ENCODE results near the gene RSPH6A. TPM values are rescaled to one million over a fixed set of nuclear protein-coding genes. Genes with fewer than 3 reads are reported as not detected.

Gene RSPH6A
- total and polyA plus RNA-seq, 10 of the 15 experiments (the other 5 are each of a cell fraction or from before 2014, with no cell fraction given): 0.03 to 0.41 (median 0.22) TPM; not detected in 4

GRCh38 chr19:45772912-45773311 is 42.2 kb downstream of the RSPH6A start:
- RAD21 ChIA-PET (ENCODE audit: unreplicated experiment): interaction anchor here (0.8 to 1.7 kb wide), 3 partner anchors 26 to 138 kb away, joined by 3 to 5 read pairs (median 4); no protein-coding TSS in a partner anchor
- no peaks in the 10 kb centered on the region for H3K27me3 ChIP-seq (replicated peaks in 1 of 2; ENCODE audit: control insufficient read depth in 2 of 2, insufficient read depth in 2 of 2, low read length in 1 of 2)
- no peak overlapping the region for H3K4me3 ChIP-seq
- CTCF ChIA-PET: interaction anchor here (0.6 to 2.0 kb wide), 3 partner anchors 20 to 80 kb away, joined by 4 to 12 read pairs (median 4); partner anchors contain the start of genes DMWD and QPCTL
- H3K9me3 ChIP-seq (replicated peaks; ENCODE audit: control insufficient read depth, insufficient read depth, low read length): no peaks in the 10 kb centered on the region
- no peaks in the 10 kb centered on the region for H4K20me1 ChIP-seq (ENCODE audit: control insufficient read depth, insufficient read depth)
- no peak overlapping the region for H3K9ac ChIP-seq (ENCODE audit: control insufficient read depth, insufficient read depth, low read length)
- H3K36me3 ChIP-seq (ENCODE audit: control insufficient read depth in 2 of 2, insufficient read depth in 2 of 2, low read length in 1 of 2): no peaks in the 10 kb centered on the region
- intact Hi-C loops (cut with micrococcal nuclease; ENCODE audit: unreplicated experiment): no loop called here
- in situ Hi-C loops (cut with MboI): no loop called here
- ATAC-seq (no peak), FAIRE-seq (no peak), DNase-seq (ENCODE audit: low read depth, low spot score) (no peak)
- 98% methylated on average over 3 of the region's 3 CpGs for WGBS (ENCODE audit: insufficient coverage, insufficient replicate concordance, low lambda C conversion rate, missing lambda C conversion rate)
- POLR2A ChIA-PET: interaction anchor here (0.6 to 1.4 kb wide), 3 partner anchors 22 to 45 kb away, joined by 3 to 4 read pairs (median 3); no protein-coding TSS in a partner anchor
- SMC1A ChIA-PET (ENCODE audit: uncharacterized antibody, unreplicated experiment): interaction anchor here (0.5 to 1.0 kb wide), 2 partner anchors 27 to 42 kb away, joined by 3 read pairs; partner anchors contain the start of gene FBXO46
- TF ChIP-seq CTCF (IDR thresholded peaks at IDR 0.05 in 2 of 3, conservative IDR thresholded peaks at IDR 0.05 in 1 of 3; ENCODE audit: control insufficient read depth in 2 of 3, extremely low read depth in 1 of 3, insufficient read depth in 1 of 3, low read depth in 3 of 3, low read length in 3 of 3) (no peak), ESRRA (IDR thresholded peaks at IDR 0.05; ENCODE audit: low read length) (no peak), CBX5 (IDR thresholded peaks at IDR 0.05; ENCODE audit: low read depth) (no peak), ATF7 (IDR thresholded peaks at IDR 0.05; ENCODE audit: low read depth) (no peak), GABPA (IDR thresholded peaks at IDR 0.05; ENCODE audit: low read depth) (no peak), POU2F2 (IDR thresholded peaks at IDR 0.05; ENCODE audit: borderline replicate concordance, low read depth, low read length) (no peak), RELB (IDR thresholded peaks at IDR 0.05; ENCODE audit: low read depth) (no peak), TCF3 (IDR thresholded peaks at IDR 0.05; ENCODE audit: borderline replicate concordance, insufficient read depth, low read depth, low read length) (no peak), KDM1A (IDR thresholded peaks at IDR 0.05; ENCODE audit: borderline replicate concordance) (no peak)
- TF ChIP-seq, protein P1, sequence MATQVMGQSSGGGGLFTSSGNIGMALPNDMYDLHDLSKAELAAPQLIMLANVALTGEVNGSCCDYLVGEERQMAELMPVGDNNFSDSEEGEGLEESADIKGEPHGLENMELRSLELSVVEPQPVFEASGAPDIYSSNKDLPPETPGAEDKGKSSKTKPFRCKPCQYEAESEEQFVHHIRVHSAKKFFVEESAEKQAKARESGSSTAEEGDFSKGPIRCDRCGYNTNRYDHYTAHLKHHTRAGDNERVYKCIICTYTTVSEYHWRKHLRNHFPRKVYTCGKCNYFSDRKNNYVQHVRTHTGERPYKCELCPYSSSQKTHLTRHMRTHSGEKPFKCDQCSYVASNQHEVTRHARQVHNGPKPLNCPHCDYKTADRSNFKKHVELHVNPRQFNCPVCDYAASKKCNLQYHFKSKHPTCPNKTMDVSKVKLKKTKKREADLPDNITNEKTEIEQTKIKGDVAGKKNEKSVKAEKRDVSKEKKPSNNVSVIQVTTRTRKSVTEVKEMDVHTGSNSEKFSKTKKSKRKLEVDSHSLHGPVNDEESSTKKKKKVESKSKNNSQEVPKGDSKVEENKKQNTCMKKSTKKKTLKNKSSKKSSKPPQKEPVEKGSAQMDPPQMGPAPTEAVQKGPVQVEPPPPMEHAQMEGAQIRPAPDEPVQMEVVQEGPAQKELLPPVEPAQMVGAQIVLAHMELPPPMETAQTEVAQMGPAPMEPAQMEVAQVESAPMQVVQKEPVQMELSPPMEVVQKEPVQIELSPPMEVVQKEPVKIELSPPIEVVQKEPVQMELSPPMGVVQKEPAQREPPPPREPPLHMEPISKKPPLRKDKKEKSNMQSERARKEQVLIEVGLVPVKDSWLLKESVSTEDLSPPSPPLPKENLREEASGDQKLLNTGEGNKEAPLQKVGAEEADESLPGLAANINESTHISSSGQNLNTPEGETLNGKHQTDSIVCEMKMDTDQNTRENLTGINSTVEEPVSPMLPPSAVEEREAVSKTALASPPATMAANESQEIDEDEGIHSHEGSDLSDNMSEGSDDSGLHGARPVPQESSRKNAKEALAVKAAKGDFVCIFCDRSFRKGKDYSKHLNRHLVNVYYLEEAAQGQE (IDR thresholded peaks at IDR 0.05; ENCODE audit: low read depth, low read length): no peak
- H3K27ac ChIP-seq (ENCODE audit: control insufficient read depth, insufficient read depth): no peak overlapping the region
- no peak overlapping the region for H3K4me2 ChIP-seq (ENCODE audit: control insufficient read depth, insufficient read depth)
- H3K4me1 ChIP-seq (ENCODE audit: control insufficient read depth, insufficient read depth, low read length): peaks cover 4% of the 10 kb centered on the region
- no peak overlapping the region for H2AFZ ChIP-seq (ENCODE audit: control insufficient read depth, low read depth, low read length)
- no peaks in the 10 kb centered on the region; the same call in 1 of the 2 replicates for H3K79me2 ChIP-seq (ENCODE audit: control insufficient read depth, insufficient read depth, low read length)
- no TSS peak for BruUV-seq (replicated peaks)
